ENCODE results near the gene RAB40C.
"Not testable (repeated sequence)": the region's sequence is repeated elsewhere in the genome, so short reads cannot be mapped to it uniquely, and the experiment has no call there.

The RAB40C gene

DNA sequence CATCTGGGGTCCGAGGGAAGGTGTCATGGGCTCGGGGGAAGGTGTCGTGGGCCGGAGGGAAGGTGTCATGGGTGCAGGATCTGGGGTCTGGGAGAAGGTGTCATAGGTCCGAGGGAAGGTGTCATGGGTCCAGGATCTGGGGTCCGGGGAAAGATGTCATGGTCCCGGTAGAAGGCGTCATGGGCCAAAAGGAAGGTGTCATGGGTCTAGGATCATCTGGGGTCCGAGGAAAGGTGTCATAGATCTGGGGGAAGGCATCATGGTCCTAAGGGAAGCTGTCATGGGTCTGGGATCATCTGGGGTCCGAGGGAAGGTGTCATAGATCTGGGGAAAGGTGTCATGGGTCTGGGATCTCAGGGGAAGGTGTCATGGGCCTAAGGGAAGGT is 942 bp downstream of the RAB40C start:
- DNase-seq (ENCODE audit: low read depth, low spot score), result no peak

DNA sequence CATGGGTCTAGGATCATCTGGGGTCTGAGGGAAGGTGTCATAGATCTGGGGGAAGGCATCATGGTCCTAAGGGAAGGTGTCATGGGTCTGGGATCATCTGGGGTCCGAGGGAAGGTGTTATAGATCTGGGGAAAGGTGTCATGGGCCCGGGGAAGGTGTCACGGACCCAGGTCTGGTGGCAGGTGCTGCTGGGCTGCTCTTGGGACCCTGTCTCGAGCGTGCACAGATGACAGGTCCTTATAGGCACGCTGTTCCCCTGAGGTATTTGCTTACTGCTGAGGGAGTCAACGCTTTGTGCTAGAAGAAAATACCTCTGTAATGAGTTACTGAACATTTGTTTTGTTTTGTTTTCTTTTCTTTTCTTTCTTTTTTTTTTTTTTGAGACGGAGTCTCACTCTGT is 1.4 kb downstream of the RAB40C start:
- DNase-seq (ENCODE audit: low read depth, low spot score), result no peak

DNA sequence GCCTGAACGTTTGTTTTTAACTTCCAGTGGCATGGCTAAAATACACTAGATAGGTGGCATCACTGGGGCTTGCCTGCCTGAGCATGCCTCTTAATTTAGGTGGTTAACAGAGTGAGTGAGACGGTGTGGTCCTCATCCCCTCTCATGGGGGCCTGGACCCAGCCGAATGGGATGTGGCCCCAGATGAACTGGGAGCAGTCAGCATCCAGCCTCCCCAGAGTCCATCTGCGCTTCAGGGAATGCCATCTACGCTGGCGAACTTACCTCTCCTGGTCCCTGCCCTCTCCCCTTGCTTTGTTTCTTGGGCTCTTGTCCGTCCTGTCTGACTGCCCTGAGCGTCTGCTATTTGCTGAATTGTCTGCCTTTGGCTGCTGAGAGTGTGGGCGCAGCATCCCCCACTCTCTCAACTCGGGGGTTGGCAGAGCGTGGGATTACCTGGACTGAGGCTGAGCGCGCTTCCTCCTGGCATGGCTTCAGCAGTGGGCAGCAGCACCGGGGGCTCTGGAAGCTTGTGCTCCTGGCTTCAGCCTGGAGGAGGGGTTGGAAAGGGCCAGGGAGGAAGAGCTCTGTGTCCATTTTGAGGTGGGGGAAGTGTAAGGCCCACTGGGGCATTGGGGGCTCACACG is 2.1 kb downstream of the RAB40C start:
- no peak for DNase-seq (ENCODE audit: low read depth, low spot score)

DNA sequence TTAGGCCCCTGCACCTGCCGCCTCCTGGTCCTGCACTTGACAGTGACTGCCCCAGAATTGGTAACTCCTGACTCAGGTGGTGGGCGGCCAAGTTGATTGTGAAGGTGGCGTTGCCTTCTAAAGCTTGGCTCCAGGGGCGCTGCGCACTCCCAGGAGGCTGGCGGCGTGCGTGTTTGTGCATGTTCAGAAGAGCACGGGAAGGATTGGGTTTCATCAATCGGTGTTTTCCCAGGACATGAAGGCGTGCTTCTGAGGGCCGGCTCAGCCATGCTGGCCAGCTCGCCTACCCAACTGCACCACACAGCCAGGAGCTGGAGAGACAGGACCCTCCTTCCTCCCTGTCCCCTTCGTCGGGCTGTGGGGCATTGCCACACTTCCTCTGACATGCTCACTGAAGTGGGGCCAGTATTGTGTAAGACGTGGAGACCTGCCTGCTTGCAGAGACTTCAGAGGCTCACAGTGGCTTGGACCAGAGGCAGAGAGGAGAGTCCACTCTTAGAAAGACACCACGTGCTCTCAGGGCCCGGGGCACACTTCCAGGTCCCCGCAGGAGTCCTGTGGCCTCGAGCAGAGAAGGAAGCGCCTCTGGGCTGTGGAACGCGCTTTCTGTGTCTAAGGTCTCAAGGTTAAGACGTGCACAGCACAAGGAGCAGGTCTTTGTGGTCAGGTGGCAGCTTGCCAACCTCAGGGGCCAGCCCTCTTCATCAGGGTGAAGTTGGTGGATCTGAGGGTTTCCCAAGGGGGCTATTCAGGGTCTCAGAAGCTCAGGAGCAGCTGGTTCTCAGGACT is 2.8 kb downstream of the RAB40C start:
- DNase-seq (ENCODE audit: low read depth, low spot score), result no peak

DNA sequence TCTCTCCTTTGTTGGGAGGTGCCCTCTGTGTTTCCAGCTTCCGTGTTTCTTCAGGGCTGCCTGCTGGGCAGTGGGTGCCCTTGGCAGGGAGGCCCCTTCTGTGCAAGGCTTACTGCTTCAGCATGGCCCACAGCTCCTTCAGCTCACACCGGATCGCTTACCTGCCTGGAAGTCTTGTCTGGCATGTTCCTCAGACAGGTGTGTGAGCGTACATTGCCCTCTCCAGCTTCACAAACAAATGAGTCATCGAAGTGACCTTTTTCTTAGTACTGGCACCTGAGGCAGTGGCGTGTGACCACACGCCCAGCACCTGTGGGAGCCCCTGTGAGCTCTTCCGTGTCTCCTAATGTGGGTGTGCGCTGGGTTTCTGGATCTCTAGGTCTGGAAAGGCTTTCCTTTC is 3.5 kb downstream of the RAB40C start:
- no peak for DNase-seq (ENCODE audit: low read depth, low spot score)

DNA sequence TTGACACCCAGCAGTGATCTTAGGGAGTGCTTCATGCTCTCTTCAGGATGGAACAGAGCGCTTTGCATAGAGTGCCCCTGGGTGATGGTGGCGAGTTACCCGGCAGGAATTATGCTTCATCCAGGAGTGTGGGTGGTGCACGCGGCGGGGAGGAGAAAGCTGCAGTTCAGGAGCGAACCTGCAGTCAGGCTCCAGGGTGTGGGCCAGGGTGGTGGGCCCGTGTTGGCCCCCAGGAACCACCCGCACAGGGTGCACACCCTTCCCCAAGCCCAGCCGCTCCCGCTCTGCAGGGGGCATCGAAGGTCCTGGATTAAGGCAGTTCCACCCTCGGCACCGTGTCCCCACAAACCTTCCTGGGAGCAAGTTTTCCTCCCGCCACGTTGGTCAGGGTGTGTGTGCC is 3.9 kb downstream of the RAB40C start:
- no peak for DNase-seq (ENCODE audit: low read depth, low spot score)

DNA sequence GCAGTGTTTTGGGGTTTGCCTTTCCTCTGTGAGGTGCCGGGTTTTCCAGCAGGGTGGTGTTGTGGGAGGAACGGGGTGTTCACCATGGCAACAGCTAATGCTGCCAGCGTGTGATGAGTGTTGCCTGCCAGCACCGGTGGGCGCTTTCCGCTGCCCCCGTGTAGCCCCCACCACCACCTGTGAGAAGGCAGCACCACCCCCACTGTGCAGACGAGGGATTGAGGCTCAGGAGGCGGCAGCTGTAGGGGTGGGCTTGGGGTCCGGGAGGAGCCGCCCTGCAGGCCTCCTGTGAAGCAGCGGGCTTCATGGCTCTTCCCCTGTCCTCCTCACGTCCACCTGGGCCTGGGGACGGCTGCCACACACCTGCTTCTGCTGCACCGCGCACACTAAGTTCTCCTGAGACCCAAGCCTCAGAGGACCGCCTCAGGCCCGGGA is 5.2 kb downstream of the RAB40C start:
- no peak for DNase-seq (ENCODE audit: low read depth, low spot score)

DNA sequence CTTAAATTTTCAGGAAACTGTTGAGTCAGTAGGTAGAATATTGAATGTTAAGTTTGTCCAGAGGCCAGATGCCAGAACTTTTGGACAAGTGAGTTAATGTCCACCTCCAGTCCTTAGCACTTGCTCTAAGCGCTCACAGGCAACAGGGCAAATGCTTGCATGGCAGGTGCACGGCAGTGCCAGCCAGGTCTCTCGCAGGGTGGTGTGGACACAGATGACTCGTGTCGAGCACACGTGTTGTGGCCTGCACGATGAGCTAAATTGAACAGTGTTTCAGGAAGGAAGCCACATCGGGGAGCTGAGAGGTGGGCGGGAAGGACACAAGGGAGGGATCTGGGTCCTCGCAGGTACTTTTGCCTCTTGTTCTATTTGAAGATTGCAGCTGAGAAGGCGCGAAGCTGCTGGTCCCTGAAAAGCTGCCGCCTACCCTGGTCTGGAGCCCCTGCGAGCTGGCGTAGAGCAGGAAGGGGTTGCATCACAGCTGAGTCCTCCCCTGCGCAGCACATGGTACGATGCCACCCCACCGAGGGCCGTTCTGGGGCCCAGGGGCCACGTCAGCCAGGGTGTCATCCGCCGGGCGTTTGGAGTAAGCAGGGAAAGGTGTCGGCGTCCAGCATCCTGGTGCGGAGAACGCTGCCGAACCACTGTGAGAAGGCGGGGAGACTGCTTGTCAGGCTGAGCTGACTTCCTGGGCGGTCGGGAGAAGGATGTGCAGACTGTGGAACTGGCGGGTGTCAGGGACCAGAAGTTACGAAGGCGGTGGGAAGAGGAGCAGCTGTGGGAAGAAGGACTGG is 6.3 kb downstream of the RAB40C start:
- no peak for DNase-seq (ENCODE audit: low read depth, low spot score)

DNA sequence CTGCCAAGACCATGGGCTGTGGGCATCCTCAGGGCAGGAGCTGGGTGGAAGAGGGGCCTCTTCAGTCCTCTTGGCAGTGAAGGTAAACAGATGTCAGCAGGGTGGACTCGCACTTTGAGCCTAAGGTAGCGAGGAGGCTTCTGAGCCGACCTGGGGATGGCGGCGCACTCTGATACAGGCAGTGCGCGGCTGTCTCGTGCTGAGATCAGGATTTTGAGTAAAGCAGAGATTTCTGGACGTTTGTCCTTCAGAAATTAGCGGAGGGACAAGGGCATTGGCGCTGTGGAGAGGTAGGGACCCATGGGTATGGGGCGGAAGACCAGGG is 6.8 kb downstream of the RAB40C start:
- no peak for DNase-seq (ENCODE audit: low read depth, low spot score)

DNA sequence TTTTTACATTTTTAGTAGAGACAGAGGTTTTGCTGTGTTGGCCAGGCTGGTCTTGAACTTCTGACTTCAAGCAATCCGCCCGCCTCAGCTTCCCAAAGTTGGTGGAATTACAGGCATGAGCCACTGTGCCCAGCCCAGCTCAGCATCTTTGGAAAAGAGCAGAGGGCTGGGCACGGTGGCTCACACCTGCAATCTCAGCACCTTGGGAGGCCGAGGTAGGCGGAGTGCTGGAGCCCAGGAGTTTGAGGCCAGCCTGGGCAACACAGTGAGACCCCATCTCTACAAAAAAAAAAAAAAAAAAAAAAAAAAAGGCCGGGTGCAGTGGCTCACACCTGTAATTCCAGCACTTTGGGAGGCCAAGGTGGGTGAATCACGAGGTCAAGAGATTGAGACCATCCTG is 7.8 kb downstream of the RAB40C start:
- DNase-seq (ENCODE audit: low read depth, low spot score), result not testable (repeated sequence)

DNA sequence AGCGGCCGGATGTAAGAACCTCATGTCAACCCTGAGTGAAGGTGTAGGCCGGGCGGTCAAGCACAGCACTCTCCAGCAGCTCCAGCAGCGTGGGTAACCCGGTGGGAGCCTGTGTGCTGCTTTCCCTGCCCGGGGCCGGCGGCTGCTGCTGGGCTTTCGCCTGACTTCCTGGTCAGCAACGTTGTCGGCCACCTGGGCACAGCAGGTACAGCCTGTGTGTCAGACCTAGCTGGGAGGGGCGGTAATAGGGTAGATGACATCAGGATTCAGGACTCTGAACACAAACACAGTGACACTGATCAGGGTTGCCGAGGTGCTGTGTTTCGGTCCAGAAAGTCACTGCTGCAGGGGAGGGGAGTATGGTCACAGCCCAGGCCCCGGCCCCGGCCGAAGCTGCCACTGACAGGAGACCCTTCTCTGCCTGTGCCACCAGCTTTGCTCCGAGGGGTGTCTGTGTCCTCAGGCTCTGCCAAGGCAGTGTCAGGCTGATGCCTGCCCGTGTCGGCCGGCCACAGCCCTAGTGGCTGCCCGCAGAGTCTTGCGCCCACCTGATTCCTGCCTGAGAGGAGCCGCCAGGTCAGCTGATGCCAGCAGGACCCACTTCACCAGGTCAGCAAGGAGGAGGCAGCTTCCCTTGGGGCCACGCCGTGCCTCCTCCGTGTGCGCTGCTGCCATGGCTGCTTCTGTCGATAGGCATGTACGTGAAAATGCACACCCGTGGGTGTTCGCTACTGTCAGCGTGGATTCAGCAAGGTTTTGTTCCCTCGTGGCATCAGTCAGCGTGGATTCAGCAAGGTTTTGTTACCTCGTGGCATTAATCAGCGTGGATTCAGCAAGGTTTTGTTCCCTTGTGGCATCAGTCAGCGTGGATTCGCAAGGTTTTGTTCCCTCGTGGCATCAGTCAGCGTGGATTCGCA is 9.2 kb downstream of the RAB40C start:
- DNase-seq (ENCODE audit: low read depth, low spot score), result no peak

DNA sequence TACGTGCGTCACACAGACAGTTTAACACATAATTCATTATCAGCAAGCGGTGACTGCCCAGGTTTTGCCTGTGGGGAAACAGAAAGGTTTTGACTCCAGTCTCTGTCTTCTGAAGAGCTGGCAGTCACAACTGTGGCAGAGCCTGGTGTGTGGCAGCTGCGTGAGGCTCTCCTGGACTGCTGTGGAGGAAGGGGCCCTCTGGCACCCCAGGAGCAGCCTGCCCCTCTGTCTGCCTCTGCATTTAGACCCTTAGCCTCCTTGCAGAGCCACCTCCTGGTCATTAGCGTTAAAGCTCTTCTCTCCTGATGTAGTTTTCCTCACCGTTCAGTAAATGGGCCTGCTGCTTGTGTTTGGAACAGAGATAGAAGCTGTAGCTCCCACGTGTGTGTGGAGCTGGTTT is 10.9 kb downstream of the RAB40C start:
- DNase-seq (ENCODE audit: low read depth, low spot score), result peak; percentile 43

DNA sequence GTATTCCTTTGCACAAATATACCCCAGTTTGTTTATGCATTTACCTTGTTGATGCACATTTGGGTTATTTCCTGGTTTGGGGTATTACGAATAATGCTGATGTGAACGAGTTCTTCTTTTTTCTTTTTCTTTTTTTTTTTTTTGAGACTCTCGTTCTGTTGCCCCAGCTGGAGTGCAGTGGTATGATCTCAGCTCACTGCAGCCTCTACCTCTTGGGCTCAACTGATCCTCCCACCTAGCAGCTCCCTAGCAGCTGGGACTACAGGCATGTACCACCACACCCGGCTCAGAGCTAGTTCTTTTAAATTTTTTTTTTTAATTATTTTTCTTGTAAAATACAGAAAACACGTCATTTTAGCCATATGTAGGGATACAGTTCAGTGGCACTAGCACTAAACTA is 14.1 kb downstream of the RAB40C start:
- DNase-seq (ENCODE audit: low read depth, low spot score), result no peak

DNA sequence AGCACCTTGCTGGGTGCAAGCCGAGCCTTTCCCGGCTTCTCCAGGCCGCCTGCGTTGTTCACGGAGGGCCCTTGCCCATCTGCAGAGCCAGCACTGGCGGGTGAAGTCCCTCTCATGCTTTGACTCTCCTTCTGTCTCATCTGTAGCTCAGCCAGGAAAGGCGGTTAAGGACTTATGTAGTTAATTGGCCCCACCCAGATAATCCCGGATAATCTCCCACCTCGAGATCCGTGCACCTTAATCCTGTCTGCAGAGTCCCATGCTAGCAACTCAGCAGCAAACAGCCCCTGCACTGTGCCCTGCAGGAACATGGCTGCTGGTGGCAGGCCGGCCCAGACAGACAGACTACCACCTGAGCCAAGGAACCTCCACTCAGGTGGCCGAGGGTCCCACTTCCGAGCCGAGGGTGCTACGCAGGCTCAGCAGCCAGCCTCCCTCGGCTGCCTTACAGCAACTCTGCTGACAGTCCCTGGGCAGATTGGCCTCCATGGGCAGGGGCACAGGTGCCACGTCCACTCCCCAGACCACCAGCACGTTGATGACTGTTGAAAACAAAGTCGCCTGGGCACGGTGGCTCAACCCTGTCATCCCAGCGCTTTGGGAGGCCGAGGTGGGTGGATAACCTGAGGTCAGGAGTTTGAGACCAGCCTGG is 16.9 kb downstream of the RAB40C start:
- DNase-seq (ENCODE audit: low read depth, low spot score), result no peak

DNA sequence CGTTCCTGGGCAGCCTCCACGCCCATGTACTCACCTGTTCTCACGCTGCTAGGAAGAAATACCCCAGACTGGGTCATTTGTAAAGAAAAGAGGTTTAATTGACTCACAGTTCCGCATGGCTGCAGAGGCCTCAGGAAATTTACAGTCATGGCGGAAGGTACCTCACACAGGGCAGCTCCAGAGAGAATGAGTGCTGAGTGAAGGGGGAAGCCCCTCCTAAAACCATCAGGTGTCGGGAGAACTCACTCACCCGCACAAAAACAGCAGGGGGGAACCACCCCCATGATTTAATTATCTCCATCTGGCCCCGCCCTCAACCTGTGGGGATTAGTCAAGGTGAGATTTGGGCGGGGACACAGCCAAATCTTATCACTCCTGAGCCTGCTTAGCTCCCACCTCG is 18.2 kb downstream of the RAB40C start:
- DNase-seq (ENCODE audit: low read depth, low spot score), result no peak

DNA sequence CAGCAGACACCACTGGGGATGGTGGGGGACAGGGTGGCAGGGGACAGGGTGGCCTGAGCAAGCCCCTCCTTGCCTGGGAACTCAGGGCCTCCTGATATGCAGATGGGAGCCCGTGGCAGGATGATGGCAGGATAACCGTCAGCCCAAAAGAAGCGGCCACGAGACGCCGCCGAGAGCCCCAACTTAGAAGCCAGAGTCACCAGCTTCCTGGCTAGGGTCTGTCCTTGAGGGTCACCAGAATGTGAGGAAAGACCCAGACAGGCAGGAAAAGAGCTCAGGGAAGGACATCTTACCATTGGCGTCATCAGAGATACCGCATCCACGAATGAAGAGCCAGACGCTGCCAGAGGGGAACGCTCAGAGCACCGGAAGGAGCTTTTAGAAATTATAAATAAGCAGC is 19.4 kb downstream of the RAB40C start:
- no peak for DNase-seq (ENCODE audit: low read depth, low spot score)

DNA sequence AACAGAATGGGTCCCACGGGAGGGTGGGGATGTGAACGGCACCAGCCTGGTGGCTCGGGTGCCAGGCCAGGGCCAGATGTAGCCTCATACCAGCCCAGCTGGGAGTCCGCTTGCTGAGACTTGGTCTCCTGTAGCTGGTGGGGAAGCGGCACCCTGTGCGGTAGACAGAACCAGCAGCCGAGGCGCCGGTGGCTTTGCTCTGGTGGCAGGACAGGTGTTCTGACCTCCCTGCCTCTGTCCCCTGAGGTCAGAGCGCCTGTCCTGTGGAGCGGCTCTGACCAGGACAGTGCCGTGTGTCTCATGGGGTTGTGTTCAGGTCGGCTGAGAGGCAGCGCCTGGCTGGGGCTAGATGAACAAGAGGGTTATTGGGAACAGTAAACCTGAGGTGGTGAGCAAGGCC is 20.1 kb downstream of the RAB40C start:
- DNase-seq (ENCODE audit: low read depth, low spot score), result no peak

DNA sequence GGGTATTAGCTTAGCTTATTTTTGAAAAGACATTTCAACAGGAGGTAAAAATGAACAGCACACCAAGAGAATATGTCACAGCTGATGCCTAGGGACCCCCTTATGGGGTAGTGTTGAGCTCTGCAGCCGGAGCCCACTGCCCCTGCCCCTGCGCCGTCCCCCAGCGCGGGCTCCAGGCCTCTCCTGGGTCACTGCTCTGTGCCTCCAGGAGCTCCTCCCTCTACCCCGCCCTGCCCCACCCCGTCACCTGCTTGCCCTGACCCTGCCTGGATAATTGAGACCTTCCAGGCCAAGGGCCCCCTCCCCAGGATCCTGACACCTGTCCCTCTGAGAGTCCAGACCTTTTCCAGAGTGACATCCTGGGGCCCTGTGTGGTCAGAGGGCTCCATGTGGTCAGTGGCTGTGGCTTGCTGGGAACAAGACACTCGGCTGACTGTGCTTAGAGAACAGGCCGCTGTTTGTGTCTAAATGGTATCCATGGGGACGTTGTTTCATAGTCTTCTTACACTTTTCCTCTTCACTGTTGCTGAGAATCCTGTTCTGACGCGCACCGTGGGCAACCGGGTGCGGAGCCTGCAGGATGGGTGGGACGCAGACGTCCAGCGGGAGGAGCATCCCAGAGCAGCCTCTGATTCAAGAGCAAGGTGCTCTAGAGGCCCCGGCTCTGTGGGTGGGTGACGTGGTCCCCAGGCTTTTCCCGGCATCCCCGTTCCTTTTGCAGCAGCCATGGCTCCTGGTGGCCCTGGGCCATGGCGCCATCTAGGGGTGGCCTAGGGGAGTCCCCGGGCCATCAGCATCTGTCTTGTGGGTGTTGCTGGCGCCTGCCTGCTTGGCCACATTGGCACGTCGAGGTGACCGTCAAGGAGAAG is 20.9 kb downstream of the RAB40C start:
- peak; percentile 65 for DNase-seq (ENCODE audit: low read depth, low spot score)

DNA sequence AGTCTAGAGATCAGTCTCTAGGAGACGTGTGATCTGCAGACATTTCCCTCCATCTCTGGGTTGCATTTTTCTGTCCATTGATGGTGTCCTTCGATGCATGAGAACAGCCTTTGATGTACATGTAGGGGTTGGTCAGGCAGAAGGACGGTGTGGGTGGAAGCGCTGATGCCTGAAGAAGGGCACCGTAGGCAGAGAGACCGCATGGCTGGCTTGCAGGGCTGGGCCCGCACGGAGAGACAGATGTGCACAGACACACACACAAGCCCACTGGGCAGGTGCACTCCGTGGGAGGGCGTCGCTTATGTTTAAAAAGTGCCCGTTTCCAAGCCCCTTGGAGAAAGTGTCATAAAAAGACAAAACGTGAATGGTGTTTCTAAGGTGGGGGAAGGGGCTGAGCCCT is 25.3 kb downstream of the RAB40C start:
- no peak for DNase-seq (ENCODE audit: low read depth, low spot score)

Data from ELF-1 (cell line).